Spleen (tissue), 7 donors: ENCODE measurements around the gene LTV1.

Experiments
- POLR2A ChIP-seq, 3 donors: fragments of 450-650 bp; IDR thresholded peaks; one replicate each; pipeline ENCODE4 v1.5.1; 2017; ENCODE audit warnings: antibody characterized with exemption in 3 of 3, mild to moderate bottlenecking in 1 of 3
- TF ChIP-seq, protein P1 (sequence below), 11 experiments: fragments of 200-600 bp in 7 of 11; fragments of 450-650 bp in 4 of 11; sonication (generic) in 4 of 11; IDR thresholded peaks in 8 of 11; conservative IDR thresholded peaks in 3 of 11; 1 replicate in 7 of 11; 2 replicates in 4 of 11; pipeline versions ENCODE4 v1.4.0 to v1.8.0; 2016 to 2021; ENCODE audit warnings: antibody characterized with exemption in 11 of 11, inconsistent platforms in 4 of 11, mild to moderate bottlenecking in 1 of 11
- donor health status: DM: no; HTN: no; CAD: no; lungs with moderate emphysema.
- donor health status: DM: no; HTN: no; CAD: no.
- donor health status: DM: no; HTN: no; CAD: no.

DNA sequence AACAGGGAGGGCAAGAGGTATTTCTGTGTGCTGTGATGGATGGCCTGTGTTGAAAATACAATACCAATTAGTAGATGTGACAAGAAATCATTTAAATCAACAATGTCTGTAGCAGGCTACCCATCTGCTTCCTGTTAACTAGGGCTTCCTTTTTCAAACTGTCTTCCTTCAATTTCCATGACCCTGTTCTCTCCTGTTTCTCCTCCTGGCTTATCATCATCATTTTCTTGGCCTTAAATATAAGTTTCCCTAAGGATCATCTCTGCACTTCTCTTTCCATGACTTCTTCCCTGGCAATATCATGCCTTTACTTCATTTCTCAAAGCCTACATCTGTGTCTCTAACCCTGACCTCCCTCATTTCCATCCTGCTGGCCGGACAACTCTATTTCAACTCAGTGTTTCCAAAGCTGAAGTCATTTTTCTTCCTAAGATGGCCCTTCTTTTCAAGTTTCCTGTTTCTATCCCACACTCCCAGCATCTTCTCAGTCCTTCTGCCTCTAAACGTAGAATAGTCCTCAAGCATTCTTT is 39.3 kb downstream of the LTV1 start:
- TF ChIP-seq POLR2A (IDR thresholded peaks at IDR 0.05): no peak
- TF ChIP-seq, protein P1, sequence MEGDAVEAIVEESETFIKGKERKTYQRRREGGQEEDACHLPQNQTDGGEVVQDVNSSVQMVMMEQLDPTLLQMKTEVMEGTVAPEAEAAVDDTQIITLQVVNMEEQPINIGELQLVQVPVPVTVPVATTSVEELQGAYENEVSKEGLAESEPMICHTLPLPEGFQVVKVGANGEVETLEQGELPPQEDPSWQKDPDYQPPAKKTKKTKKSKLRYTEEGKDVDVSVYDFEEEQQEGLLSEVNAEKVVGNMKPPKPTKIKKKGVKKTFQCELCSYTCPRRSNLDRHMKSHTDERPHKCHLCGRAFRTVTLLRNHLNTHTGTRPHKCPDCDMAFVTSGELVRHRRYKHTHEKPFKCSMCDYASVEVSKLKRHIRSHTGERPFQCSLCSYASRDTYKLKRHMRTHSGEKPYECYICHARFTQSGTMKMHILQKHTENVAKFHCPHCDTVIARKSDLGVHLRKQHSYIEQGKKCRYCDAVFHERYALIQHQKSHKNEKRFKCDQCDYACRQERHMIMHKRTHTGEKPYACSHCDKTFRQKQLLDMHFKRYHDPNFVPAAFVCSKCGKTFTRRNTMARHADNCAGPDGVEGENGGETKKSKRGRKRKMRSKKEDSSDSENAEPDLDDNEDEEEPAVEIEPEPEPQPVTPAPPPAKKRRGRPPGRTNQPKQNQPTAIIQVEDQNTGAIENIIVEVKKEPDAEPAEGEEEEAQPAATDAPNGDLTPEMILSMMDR (IDR thresholded peaks at IDR 0.05 in 8 of 11, conservative IDR thresholded peaks at IDR 0.05 in 3 of 11): no peak
